Activated T-cell treated with anti-CD3 and anti-CD28 coated beads, Interleukin-2, amount 50 U/mL, for 72 hours (primary cell): Measurements from ENCODE around the gene PLPP2. TPM values are rescaled to one million over a fixed set of nuclear protein-coding genes. Genes with fewer than 3 reads are reported as not detected.

Experiments used
- ATAC-seq, 2 donors: fragments of 150-1000 bp; cut with Tn5 transposase; replicated peaks in 1 of 2; 2 replicates each; pipeline ENCODE4 v1.10.0; 2021; ENCODE audit warnings: moderate library complexity in 2 of 2, mild to moderate bottlenecking in 1 of 2
- DNase-seq, 2 donors: peaks; one replicate each; pipeline ENCODE4 v3.0.0; 2021 to 2022; ENCODE audit warnings: mixed read lengths in 1 of 2
- H3K27ac Mint-ChIP-seq: one replicate; pipeline ENCODE4 v1.8.0; 2022; ENCODE audit warnings: mild to moderate bottlenecking, moderate library complexity, mixed read lengths
- H3K27me3 Mint-ChIP-seq: one replicate; pipeline ENCODE4 v1.8.0; 2022; ENCODE audit warnings: low read depth, mixed read lengths
- H3K36me3 Mint-ChIP-seq, 2 donors: one replicate each; pipeline ENCODE4 v1.8.0; 2022; ENCODE audit warnings: mixed read lengths in 2 of 2, mild to moderate bottlenecking in 1 of 2; ENCODE audit not compliant: insufficient read depth in 2 of 2
- H3K4me1 Mint-ChIP-seq: one replicate; pipeline ENCODE4 v1.8.0; 2022; ENCODE audit warnings: low read depth, mixed read lengths
- H3K4me3 Mint-ChIP-seq, 2 donors: one replicate each; pipeline ENCODE4 v1.8.0; 2022; ENCODE audit warnings: mild to moderate bottlenecking in 2 of 2, mixed read lengths in 2 of 2, moderate library complexity in 2 of 2
- H3K9me3 Mint-ChIP-seq, 2 donors: one replicate each; pipeline ENCODE4 v1.8.0; 2022; ENCODE audit warnings: mixed read lengths in 2 of 2
- total RNA-seq, 2 donors: library from RNA; stranded (reverse); gene quantifications; one replicate each; pipeline ENCODE4 v1.2.3, GENCODE V29; 2022

Gene PLPP2
- total RNA-seq = 1 to 10 TPM; 2.1 to 2.7 TPM

GRCh38 chr19:291006-291521 is at the start of gene PLPP2:
Gene PLPP2 (minus strand): TSS chr19:291403. CDS start chr19:291336, 67 bp downstream.
- Mint-ChIP-seq H3K4me3 (peak within 1 kb of the TSS; percentile 67 to 68), H3K27me3 (peaks cover 45% of the 10 kb centered on the region), H3K27ac (no peak within 1 kb of the TSS), H3K36me3 (no peaks in the 10 kb centered on the region), H3K9me3 (no peaks in the 10 kb centered on the region), H3K4me1 (peaks cover 5% of the 10 kb centered on the region)
- no peak for DNase-seq
- peak in 1 of 2 donors; percentile 1 for ATAC-seq

DNA sequence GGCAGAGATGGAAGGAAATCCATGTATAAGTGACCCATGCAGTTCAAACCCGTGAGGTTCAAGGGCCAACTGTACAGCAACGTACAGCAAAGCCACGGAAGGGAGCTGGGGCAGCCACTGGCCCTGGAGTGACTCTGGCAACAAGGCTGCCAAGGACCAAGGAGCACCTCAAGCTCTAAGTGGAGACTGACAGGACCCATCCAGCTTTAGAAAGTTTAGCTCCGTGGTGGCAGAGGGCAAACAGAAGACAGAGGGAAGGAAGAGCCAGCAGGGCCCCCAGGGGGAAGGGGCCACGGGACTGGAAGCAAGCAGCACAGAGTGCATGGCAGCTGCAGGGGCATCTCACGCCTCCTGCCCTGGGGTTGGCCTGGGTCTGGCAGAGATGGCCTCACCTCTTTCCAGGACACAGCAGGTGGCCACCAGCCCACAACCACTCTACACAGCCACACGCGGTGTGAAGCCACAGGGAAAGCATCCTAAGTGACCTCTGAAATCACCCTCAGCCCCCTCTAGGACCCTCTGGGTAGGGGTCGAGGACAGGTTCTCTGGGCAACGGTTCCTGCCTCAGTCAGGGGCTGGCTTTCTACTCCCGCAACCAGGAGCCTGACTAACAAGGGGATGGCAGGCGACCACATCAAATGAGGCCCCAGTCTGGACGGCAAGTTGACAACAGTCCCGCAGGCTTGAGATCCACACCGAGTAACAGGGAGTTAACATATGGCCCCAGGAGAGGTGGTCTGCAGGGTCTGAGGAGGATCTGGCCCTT is 49.6 kb upstream of the PLPP2 start:
- Mint-ChIP-seq H3K4me1 (peaks cover 73% of the 10 kb centered on the region), H3K4me3 (peak overlapping the region in 1 of 2 donors; percentile 34), H3K27ac (no peak overlapping the region), H3K36me3 (peaks cover 9 to 16% of the 10 kb centered on the region in 2 donors), H3K9me3 (no peaks in the 10 kb centered on the region), H3K27me3 (peaks cover 6% of the 10 kb centered on the region)
- ATAC-seq (no peak), DNase-seq (no peak)

- Mint-ChIP-seq H3K36me3 (peaks cover 9 to 13% of the 10 kb centered on the region in 2 donors), H3K27ac (no peak overlapping the region), H3K27me3 (no peaks in the 10 kb centered on the region), H3K4me1 (peaks cover 65% of the 10 kb centered on the region), H3K9me3 (no peaks in the 10 kb centered on the region), H3K4me3 (no peak overlapping the region)
- DNase-seq (no peak), ATAC-seq (no peak)
Observed at GRCh38 chr19:339262-339887, 48.2 kb upstream of the PLPP2 start.

DNA sequence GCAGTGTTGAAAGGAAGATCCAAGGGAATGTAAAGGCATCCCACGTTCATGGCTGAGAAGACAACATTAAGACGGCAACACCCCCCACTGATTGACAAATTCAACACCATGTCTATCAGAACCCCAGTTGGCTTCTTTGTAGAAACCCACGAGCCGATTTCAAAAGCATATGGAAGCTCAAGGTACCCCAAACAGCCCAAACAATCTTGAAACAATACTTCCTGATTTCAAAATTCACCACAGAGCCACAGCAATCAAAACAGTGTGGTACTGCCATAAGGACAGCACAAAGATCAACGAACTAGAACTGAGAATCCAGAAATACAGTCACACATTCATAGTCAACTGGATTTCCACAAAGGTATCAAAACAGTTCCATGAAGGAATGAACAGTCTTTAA is 47.2 kb upstream of the PLPP2 start:
- peaks cover 9 to 13% of the 10 kb centered on the region in 2 donors for H3K36me3 Mint-ChIP-seq
- no peaks in the 10 kb centered on the region for H3K9me3 Mint-ChIP-seq

DNA sequence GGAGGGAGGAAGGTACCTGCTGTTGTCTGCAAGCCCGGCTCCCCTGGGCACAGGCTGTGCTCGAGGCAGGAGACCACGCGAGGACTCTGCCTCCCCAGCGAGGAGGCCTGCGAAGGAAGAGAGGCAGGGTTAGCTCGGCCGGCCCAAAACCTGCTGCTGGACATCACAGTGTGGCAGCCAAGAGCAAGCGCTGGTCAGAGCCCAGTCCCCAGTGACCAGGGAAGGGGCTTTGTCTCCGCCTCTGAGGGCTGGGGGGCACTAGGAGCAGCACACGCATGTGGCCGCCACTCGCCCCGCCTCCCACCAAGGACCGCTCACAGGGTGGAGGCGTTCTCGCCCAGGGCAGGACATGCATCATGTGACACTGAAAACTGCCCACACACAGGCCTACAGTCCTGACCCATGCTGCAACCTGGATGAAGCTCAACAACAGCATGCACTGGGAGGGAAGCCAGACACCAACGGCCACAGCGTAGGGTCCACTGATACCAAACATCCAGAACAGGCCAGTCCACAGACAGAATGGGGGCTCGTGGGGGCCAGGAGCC is 44.9 kb upstream of the PLPP2 start:
- no peak for DNase-seq
- no peaks in the 10 kb centered on the region for H3K9me3 Mint-ChIP-seq
- peaks cover 11 to 16% of the 10 kb centered on the region in 2 donors for H3K36me3 Mint-ChIP-seq
- H3K4me3 Mint-ChIP-seq = no peak overlapping the region
- H3K4me1 Mint-ChIP-seq = peaks cover 37% of the 10 kb centered on the region
- ATAC-seq = no peak
- H3K27me3 Mint-ChIP-seq = no peaks in the 10 kb centered on the region
- no peak overlapping the region for H3K27ac Mint-ChIP-seq

More for the DNA sequence above, 47.2 kb upstream of the PLPP2 start:
- H3K4me3 Mint-ChIP-seq = no peak overlapping the region
- peaks cover 60% of the 10 kb centered on the region for H3K4me1 Mint-ChIP-seq
- H3K27ac Mint-ChIP-seq = no peak overlapping the region
- ATAC-seq (no peak), DNase-seq (no peak)
- H3K27me3 Mint-ChIP-seq = no peaks in the 10 kb centered on the region

DNA sequence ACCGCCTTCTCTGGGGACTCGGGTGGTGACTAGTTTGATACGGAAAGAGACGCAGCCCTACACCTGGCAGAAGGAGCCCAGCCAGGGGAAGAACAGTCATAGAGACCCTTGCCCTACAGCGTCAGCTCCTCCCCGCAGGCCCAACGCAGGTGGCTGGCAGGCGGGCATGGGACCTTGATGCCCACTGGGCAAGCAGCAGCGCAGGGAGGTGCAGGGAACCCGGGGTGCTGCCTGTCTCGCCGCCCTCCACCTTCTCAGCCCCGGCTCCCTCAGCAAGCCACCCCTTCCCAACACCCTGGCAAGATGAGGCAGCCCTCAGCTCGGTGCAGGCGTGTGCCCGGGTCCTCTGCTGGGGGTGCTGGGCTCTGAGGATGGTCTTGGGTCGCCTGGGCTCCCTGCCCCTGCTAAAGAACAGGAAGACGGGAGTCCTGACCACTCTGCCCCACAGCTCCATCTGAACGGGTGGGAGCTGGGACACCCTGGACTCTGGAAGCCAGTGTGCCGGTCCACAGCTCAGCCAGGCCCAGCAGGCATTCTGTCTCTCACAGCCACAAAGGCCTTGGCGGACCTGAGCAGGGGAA is 44.4 kb upstream of the PLPP2 start:
- Mint-ChIP-seq H3K27ac (no peak overlapping the region), H3K4me3 (no peak overlapping the region), H3K36me3 (peaks cover 14 to 19% of the 10 kb centered on the region in 2 donors), H3K27me3 (no peaks in the 10 kb centered on the region), H3K4me1 (peaks cover 32% of the 10 kb centered on the region), H3K9me3 (peaks cover 2% of the 10 kb centered on the region in 2 donors)
- no peak for DNase-seq
- ATAC-seq = no peak

- Mint-ChIP-seq H3K27me3 (no peaks in the 10 kb centered on the region), H3K36me3 (peaks cover 16 to 23% of the 10 kb centered on the region in 2 donors), H3K9me3 (peaks cover 2% of the 10 kb centered on the region in 2 donors), H3K27ac (no peak overlapping the region), H3K4me3 (no peak overlapping the region), H3K4me1 (peaks cover 28% of the 10 kb centered on the region)
- DNase-seq (no peak), ATAC-seq (no peak)
Observed at GRCh38 chr19:335072-335471, 43.9 kb upstream of the PLPP2 start.

DNA sequence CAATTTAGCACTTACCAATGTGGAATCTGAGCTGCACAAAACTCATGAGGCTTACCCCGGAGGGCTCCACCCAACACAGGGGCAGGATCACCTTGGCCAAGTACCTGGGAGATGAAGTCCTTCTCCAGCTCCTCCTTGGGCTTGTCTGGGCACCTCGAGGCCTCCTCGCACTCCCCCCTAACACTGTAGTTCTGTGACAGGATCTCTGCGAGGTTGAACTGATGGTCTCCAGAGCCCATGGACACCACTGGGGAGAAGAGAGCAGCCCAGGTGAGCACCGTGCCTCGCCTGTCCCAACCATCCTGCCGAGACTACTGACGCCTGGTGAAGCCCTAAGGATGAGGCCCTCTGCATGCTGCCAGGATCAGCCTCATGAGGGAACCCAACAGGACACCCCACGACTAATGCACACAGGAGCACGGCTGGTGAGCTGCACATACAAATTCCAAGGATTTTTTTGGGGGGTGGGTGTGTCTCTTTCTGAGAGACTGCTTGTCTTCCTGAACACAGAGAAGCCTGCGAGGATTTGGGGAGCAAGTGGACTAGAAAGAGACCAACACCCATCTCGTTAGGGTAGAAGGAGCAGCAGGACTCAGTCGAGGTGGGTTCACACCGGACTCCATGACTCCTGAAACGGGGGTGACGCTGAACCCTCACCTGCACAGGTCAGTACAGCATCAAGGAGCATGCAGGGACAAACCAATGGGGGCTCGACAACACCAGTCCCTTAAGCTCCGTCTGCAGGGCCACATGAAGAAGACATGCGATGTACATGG is 43.3 kb upstream of the PLPP2 start:
- no peaks in the 10 kb centered on the region for H3K27me3 Mint-ChIP-seq
- no peak for ATAC-seq
- no peak overlapping the region for H3K4me3 Mint-ChIP-seq
- H3K36me3 Mint-ChIP-seq = peaks cover 13 to 21% of the 10 kb centered on the region in 2 donors
- H3K4me1 Mint-ChIP-seq = peaks cover 22% of the 10 kb centered on the region
- DNase-seq = no peak
- peaks cover 2% of the 10 kb centered on the region in 2 donors for H3K9me3 Mint-ChIP-seq
- no peak overlapping the region for H3K27ac Mint-ChIP-seq

GRCh38 chr19:330503-330902 is 39.3 kb upstream of the PLPP2 start:
- Mint-ChIP-seq H3K4me1 (no peaks in the 10 kb centered on the region), H3K27ac (no peak overlapping the region), H3K27me3 (no peaks in the 10 kb centered on the region), H3K9me3 (peaks cover 2 to 6% of the 10 kb centered on the region in 2 donors), H3K4me3 (no peak overlapping the region), H3K36me3 (peaks cover 21 to 31% of the 10 kb centered on the region in 2 donors)
- no peak for ATAC-seq
- DNase-seq = no peak

- no peak for DNase-seq
- H3K9me3 Mint-ChIP-seq = peaks cover 2 to 6% of the 10 kb centered on the region in 2 donors
- no peak overlapping the region for H3K4me3 Mint-ChIP-seq
- no peak for ATAC-seq
- H3K4me1 Mint-ChIP-seq = no peaks in the 10 kb centered on the region
- H3K36me3 Mint-ChIP-seq = peaks cover 21 to 31% of the 10 kb centered on the region in 2 donors
- H3K27ac Mint-ChIP-seq = no peak overlapping the region
- no peaks in the 10 kb centered on the region for H3K27me3 Mint-ChIP-seq
Observed at GRCh38 chr19:329876-330275, 38.7 kb upstream of the PLPP2 start.

DNA sequence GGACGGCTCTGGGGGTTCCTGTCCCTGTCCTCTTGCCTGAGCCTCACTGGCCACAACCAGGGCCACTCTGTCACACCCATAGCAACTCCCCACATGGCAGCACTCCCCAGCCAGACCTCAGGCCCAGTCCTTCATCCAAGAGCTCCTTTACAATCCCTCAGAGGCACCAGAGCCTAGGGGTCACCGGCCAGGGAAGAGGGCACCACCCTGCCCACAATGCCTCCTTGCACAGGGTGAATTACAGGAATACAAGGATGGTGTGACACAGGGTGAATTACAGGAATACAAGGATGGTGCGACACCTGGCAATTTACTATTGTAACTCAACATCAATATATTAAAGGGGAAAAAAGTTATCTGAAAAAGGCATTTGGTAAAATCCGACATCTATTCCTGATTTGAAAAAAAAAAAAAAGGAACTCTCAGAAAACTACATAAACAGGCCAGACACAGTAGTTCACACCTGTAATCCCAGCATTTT is 36.9 kb upstream of the PLPP2 start:
- Mint-ChIP-seq H3K4me3 (no peak overlapping the region), H3K9me3 (peaks cover 2 to 6% of the 10 kb centered on the region in 2 donors), H3K4me1 (no peaks in the 10 kb centered on the region), H3K27ac (no peak overlapping the region), H3K36me3 (peaks cover 21 to 31% of the 10 kb centered on the region in 2 donors), H3K27me3 (no peaks in the 10 kb centered on the region)
- no peak for DNase-seq
- ATAC-seq = no peak

DNA sequence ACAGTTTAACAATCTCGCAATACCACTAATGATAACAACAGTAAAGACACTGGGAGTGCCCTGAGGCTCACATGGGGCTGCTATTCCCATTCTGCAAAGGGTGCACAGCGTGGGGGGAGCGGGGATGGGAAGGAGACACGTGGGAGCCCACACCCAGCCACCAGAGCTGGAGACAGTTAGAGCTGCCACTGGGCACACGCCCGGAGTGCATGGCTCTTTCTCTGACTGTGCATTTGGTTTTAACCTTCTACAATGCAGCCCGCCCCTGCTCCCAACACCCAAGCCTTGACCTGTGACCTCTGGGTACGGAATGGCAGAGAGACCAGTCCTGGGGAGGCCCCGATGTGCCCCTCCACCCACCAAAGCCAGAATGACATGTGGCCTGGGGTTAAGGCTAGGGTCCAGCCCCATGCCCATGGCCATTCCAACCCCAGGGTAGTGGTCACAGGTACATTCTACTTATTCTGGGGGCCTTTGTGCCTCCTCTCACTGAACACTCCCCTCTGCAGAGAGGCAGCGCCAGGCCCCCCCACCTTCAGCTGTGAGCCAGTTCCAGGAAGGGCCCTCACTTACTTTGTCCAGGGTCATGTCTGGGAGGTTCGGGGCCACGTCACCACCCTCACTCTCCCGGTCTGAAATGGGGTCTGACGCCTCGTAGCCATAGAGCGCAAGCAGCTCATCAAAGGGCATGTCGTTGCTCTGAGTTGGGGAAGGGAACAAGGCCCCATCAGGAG is 36.3 kb upstream of the PLPP2 start:
- no peak for ATAC-seq
- Mint-ChIP-seq H3K4me1 (no peaks in the 10 kb centered on the region), H3K36me3 (peaks cover 21 to 31% of the 10 kb centered on the region in 2 donors), H3K27ac (no peak overlapping the region), H3K9me3 (peaks cover 2 to 6% of the 10 kb centered on the region in 2 donors), H3K27me3 (no peaks in the 10 kb centered on the region), H3K4me3 (no peak overlapping the region)
- DNase-seq = no peak
